ENCODE data around the gene KIF18B. TPM values are rescaled to one million over a fixed set of nuclear protein-coding genes. Genes with fewer than 3 reads are reported as not detected.

KIF18B gene
- total and polyA plus RNA-seq, 2 donors (not counting 1 experiment from before 2014, with no cell fraction given) = 0.99 to 2.5 TPM

GRCh38 chr17:44916781-44917241 lies 30.8 kb downstream of the KIF18B start:
- H3K4me2 ChIP-seq (ENCODE audit: extremely low read depth, insufficient read depth, low read length) = no peak overlapping the region

GRCh38 chr17:44915862-44916780 lies 31.5 kb downstream of the KIF18B start:
- H3K27ac ChIP-seq (ENCODE audit: insufficient read depth, low read length) = no peak overlapping the region
- H3K79me2 ChIP-seq (ENCODE audit: control insufficient read depth, insufficient read depth, low read length) = no peaks in the 10 kb centered on the region
- no peaks in the 10 kb centered on the region for H3K36me3 ChIP-seq (ENCODE audit: control insufficient read depth, insufficient read depth, low read length)
- no peaks in the 10 kb centered on the region for H4K20me1 ChIP-seq (ENCODE audit: control insufficient read depth, extremely low read depth, insufficient read depth, low read length)
- DNase-seq (ENCODE audit: low read depth in 2 of 2) = no peak
- H3K4me2 ChIP-seq (ENCODE audit: extremely low read depth, insufficient read depth, low read length) = no peak overlapping the region
- H3K4me1 ChIP-seq (ENCODE audit: control insufficient read depth, extremely low read depth, insufficient read depth, low read length) = no peaks in the 10 kb centered on the region
- H3K27me3 ChIP-seq (ENCODE audit: control insufficient read depth, insufficient read depth, low read length) = peaks cover 8% of the 10 kb centered on the region
- no peak overlapping the region for H3K9ac ChIP-seq (ENCODE audit: insufficient read depth, low read length)
- TF ChIP-seq CTCF (conservative IDR thresholded peaks at IDR 0.05 in 1 of 2, IDR thresholded peaks at IDR 0.05 in 1 of 2; ENCODE audit: low read depth in 1 of 2, low read length in 2 of 2) (no peak), EZH2 (IDR thresholded peaks at IDR 0.05; ENCODE audit: low read length, missing control alignments) (no peak)
- H2AFZ ChIP-seq (ENCODE audit: low read length) = no peak overlapping the region
- no peak overlapping the region for H3K4me3 ChIP-seq (replicated peaks in 1 of 4; ENCODE audit: control extremely low read depth in 1 of 4, insufficient read depth in 1 of 4, low read depth in 3 of 4, low read length in 4 of 4)
- H3K9me3 ChIP-seq (ENCODE audit: control insufficient read depth, insufficient read depth, low read depth, low read length) = no peaks in the 10 kb centered on the region

More at GRCh38 chr17:44916781-44917241, 30.8 kb downstream of the KIF18B start:
- no peaks in the 10 kb centered on the region for H3K4me1 ChIP-seq (ENCODE audit: control insufficient read depth, extremely low read depth, insufficient read depth, low read length)
- no peak overlapping the region for H3K4me3 ChIP-seq (replicated peaks in 1 of 4; ENCODE audit: control extremely low read depth in 1 of 4, insufficient read depth in 1 of 4, low read depth in 3 of 4, low read length in 4 of 4)
- H3K9me3 ChIP-seq (ENCODE audit: control insufficient read depth, insufficient read depth, low read depth, low read length) = no peaks in the 10 kb centered on the region
- no peak overlapping the region for H2AFZ ChIP-seq (ENCODE audit: low read length)
- no peak overlapping the region for H3K27ac ChIP-seq (ENCODE audit: insufficient read depth, low read length)
- H4K20me1 ChIP-seq (ENCODE audit: control insufficient read depth, extremely low read depth, insufficient read depth, low read length) = no peaks in the 10 kb centered on the region
- H3K36me3 ChIP-seq (ENCODE audit: control insufficient read depth, insufficient read depth, low read length) = no peaks in the 10 kb centered on the region
- H3K27me3 ChIP-seq (ENCODE audit: control insufficient read depth, insufficient read depth, low read length) = peaks cover 9% of the 10 kb centered on the region
- H3K9ac ChIP-seq (ENCODE audit: insufficient read depth, low read length) = no peak overlapping the region
- no peaks in the 10 kb centered on the region for H3K79me2 ChIP-seq (ENCODE audit: control insufficient read depth, insufficient read depth, low read length)
- no peak for TF ChIP-seq EZH2 (IDR thresholded peaks at IDR 0.05; ENCODE audit: low read length, missing control alignments)
- DNase-seq (ENCODE audit: low read depth in 2 of 2) = peak; percentile 32 to 58

GRCh38 chr17:44915321-44915726 lies 32.2 kb downstream of the KIF18B start, which contains the start of gene GFAP:
GFAP (minus strand) TSS chr17:44915500; CDS start chr17:44915486, 14 bp downstream.
- Histone ChIP-seq H4K20me1 (ENCODE audit: control insufficient read depth, extremely low read depth, insufficient read depth, low read length) (no peaks in the 10 kb centered on the region), H3K27ac (ENCODE audit: insufficient read depth, low read length) (no peak within 1 kb of the TSS), H3K4me1 (ENCODE audit: control insufficient read depth, extremely low read depth, insufficient read depth, low read length) (no peaks in the 10 kb centered on the region), H3K27me3 (ENCODE audit: control insufficient read depth, insufficient read depth, low read length) (peaks cover 7% of the 10 kb centered on the region), H3K79me2 (ENCODE audit: control insufficient read depth, insufficient read depth, low read length) (no peaks in the 10 kb centered on the region), H3K36me3 (ENCODE audit: control insufficient read depth, insufficient read depth, low read length) (no peaks in the 10 kb centered on the region), H2AFZ (ENCODE audit: low read length) (no peak within 1 kb of the TSS), H3K4me2 (ENCODE audit: extremely low read depth, insufficient read depth, low read length) (no peak within 1 kb of the TSS), H3K9me3 (ENCODE audit: control insufficient read depth, insufficient read depth, low read depth, low read length) (no peaks in the 10 kb centered on the region), H3K4me3 (replicated peaks in 1 of 4; ENCODE audit: control extremely low read depth in 1 of 4, insufficient read depth in 1 of 4, low read depth in 3 of 4, low read length in 4 of 4) (no peak within 1 kb of the TSS), H3K9ac (ENCODE audit: insufficient read depth, low read length) (no peak within 1 kb of the TSS)
- TF ChIP-seq CTCF (conservative IDR thresholded peaks at IDR 0.05 in 1 of 2, IDR thresholded peaks at IDR 0.05 in 1 of 2; ENCODE audit: low read depth in 1 of 2, low read length in 2 of 2) (no peak), EZH2 (IDR thresholded peaks at IDR 0.05; ENCODE audit: low read length, missing control alignments) (no peak)
- DNase-seq (ENCODE audit: low read depth in 2 of 2) = no peak

Measured in fibroblast of lung (primary cell).